Urothelium cell line (cell line): ENCODE results near the gene IL11.
"Not testable (repeated sequence)": the region's sequence is repeated elsewhere in the genome, so short reads cannot be mapped to it uniquely, and the experiment has no call there.

Experiments used
- DNase-seq: peaks from one replicate; pipeline ENCODE4 v3.0.0; 2011; ENCODE audit warnings: low spot score, mixed read lengths
- FAIRE-seq: peaks from 2 replicates; lab custom pipeline; 2011; peaks lifted over from hg19 to GRCh38; lab: Jason Lieb, UNC

The IL11 gene

DNA sequence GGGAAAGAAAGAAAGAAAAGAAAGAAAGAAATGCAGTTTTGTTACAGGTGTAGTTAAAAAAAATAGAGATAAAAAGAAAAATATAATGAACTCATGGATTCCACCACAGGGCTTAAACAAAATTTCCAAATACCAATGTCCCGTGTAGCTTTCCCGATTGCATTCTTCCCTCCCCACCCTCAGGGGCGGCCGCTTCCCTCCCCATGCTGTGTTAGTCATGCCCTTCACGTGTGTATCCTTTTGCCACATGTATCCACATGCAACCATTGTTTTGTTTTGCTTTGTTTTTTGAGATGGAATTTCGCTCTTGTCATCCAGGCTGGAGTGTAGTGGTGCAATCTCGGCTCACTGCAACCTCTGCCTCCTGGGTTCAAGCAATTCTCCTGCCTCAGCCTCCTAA is 34.2 kb downstream of the IL11 start:
- DNase-seq (no peak), FAIRE-seq (no peak)

DNA sequence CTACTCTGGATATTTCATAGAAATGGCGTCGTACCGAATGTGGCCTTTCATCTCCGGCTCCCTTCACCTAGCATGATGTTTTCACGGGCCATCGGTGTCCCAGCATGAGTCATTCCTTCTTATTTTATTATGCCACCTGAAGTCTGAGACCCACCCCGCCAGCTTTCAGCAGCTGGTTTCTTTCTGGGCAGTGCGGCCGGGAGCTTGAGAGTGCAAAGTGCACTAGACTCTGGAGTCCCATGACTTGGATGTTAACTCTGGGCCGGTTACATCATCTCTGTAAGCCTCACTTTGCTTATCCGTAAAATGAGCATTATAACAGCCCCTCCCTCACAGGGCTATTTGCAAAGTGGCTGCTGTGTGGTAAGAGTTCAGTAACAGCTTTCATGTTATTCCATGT is 36.4 kb downstream of the IL11 start:
- DNase-seq (no peak), FAIRE-seq (no peak)

DNA sequence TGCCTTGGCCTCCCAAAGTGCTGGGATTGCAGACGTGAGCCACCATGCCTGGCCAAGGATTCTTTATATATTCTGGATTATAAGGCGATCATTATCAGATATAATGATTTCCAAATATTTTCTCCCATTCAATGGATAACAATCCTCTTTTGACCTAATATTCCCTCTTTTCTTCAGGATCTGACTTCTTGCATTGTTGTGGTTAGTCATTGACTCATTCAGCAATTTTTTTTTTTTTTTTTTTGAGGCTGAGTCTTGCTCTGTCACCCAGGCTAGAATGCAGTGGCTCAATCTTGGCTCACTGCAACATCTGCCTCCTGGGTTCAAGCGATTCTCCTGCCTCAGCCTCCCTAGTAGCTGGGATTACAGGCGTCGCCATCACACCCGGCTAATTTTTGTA is 40.5 kb downstream of the IL11 start:
- not testable (repeated sequence) for DNase-seq, FAIRE-seq

DNA sequence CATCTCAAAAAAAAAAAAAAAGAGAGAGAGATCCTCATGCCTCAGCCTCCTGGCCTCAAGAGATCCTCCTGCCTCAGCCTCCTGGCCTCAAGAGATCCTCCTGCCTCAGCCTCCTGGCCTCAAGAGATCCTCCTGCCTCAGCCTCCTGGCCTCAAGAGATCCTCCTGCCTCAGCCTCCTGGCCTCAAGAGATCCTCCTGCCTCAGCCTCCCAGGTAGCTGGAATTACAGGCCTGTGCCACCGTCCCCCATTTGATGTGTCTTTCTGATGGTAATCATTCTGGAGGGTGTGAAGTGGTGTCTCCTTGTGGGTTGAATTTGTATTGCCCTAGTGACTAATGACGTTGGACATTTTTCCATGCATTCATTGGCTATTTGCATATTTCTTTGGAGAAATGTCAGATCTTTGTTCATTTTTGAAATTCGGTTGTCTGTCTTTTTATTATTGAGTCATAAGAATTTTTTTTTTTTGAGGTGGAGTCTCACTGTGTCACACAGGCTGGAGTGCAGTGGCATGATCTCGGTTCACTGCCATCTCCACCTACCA is 41.4 kb downstream of the IL11 start:
- DNase-seq, result peak; percentile 35
- FAIRE-seq, result not testable (repeated sequence)

DNA sequence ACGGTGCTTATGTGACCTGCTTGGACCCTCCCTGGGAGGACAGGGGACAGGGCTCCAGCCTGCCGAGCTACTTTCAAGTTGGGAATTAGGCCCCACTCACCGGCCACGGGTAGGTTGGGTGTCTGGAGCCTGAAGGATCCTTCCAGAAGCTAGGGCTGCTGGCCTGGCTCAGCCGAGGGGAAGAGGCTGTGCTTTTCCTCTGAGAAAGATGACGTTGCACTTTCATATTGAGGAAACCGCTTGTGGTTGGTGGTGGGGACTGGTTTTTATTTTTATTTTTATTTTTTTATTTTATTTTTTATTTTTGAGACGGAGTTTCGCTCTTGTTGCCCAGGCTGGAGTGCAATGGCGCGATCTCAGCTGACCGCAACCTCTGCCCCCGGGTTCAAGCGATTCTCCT is 45.1 kb downstream of the IL11 start, which contains the start of gene TMEM150B:
Gene TMEM150B (minus strand): TSS at position 170 of the 400 bp plus-strand sequence. CDS start 4,305 bp downstream, outside the sequence.
- DNase-seq (no peak), FAIRE-seq (no peak)

DNA sequence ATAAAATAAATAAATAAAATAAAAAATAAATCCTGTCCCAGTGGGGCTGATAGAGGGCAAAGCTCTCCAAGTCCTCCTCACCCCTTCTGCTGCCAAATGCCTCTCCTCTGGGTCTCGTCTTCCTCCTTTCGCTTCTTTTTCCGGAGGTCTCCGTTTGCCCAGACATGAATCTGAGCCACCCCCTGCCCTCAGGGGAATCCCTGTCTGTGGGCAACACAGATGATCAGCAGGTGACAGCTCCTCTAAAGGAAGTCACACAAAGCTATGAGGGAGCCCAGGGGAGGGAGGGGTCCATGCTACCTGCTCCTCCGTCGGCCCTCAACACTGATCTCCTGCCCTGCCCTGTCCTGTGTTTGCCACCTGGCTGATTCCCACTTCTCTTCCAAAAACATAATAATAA is 45.6 kb downstream of the IL11 start:
- FAIRE-seq (no peak), DNase-seq (no peak)

DNA sequence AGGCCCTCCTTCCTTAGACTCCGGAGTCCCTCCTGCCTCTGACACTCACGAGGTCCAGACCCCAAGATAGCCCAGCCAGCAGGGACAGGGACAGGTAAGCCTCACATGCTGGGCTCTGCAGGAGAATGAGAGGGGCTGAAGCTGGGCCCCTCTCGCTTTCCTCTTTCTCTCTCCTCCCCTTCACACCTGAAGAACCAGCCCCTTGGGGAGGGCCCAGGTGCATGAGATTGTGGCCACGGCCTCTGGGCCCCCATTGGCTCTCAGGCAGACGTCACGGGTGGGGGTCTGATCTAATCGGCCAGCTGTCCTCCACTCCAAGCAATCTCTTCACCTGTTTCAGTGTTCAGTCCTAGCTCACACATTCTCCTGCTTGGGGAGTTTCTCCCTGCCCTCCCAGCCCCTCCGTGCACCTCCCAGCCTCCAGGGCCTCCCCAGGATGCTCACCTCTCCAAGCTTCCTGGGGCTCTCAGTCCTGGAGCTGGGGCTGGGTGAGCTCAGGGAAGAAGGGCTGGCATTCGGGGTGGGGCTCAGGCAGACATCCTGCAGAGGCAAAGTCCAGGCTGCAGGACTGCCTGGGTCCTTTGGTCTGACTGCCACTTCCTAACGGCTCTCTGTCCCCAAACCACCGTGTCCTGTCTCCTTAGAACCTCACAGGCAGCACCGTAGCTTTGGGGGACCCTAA is 47.9 kb downstream of the IL11 start:
- DNase-seq (no peak), FAIRE-seq (no peak)

DNA sequence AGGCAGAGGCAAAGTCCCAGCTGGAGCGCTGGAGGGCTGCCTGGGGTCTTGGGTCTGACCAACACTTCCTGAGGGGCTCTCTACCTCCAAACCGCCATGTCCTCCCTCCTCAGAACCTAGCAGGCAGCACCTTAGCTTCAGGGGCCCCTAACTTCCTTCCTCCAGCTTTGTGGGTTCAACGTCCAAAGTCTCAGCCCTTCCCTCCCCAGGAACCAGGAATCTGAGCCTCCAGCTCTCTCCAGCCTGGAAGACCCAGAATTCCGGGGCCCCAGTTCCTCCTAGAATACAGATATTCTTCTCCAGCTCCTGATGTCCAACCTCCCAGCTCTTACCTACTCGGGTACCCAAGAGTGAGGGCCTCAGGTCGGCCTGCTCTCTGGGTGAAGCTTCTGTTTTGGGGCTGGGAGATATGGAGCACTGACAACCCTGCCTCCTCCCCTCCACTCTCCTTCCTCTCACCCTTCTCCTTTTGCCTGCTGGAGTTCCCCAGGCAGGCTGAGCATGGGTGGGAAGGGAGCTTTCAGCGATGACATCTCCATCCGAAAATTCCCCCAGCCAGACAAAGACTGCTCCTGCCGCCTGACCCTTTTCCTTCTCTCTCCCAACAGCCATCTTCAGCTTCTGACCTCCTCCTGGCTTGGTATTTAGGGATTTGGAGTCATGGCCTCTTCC is 48.7 kb downstream of the IL11 start:
- DNase-seq (no peak), FAIRE-seq (no peak)

DNA sequence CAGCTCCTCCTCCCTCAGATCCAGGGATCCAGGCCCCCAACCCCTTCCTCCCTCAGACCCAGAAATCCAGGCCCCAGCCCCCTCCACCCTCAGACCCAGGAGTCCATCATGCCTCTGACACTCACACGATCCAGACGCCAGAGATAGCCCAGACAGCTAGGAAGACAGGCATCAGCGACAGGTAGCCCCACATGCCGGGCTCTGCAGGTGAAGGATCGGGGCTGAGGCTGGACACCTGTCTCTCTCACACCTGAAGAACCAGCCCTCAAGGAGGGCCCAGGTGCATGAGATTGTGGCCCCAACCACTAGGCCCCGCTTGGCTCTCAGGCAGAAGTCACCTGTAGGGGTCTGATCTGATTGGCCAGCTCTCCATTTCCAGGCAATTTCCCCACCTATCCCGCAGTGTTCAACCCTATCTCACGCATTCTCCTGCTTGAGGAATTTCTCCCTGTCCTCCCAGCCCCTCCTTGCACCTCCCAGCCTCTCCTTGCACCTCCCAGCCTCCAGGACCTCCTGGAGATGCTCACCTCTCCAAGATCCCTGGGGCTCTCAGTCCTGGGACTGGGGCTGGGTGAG is 49.3 kb downstream of the IL11 start:
- DNase-seq (no peak), FAIRE-seq (no peak)

DNA sequence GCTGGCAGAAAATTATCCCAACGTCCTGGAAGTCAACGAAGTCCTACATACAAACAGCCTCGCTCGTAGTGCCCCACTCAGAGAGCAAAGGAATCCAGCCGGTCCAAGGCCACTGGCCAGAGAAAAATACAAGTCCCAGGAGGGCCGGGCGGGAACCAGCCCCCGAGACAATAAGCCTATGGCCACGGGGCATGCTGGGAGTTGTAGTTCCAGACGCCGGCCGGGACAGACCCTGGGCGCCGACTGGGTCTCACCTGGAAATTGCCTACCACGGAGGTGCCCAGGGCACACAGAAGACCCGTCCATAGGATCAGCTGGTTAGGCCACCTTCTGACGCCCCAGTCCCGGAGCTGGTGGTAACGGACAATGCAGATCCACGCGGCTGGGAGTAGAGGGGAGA is 50.5 kb downstream of the IL11 start:
- no peak for FAIRE-seq
- DNase-seq, result peak; percentile 67

DNA sequence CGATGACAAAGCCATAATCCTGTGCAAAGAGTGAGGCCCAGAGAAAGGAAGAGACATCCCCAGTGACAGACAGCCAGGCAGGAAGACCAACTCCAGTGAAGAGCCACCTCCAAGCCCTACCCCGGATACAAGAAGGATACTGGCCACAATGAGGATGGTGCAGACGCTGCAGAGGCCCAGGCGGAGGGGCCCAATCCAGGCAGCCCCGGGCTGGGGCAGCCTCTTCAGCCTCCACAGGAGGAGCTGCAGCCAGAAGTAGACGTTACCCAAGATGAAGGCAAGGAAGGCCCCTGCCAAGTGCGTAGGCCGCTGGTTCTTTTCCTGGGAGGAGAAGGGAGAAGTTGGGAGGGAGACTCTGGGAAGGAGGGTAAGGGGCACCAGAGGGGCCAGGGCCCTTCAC is 53.6 kb downstream of the IL11 start:
- DNase-seq, result no peak
- FAIRE-seq, result no peak

DNA sequence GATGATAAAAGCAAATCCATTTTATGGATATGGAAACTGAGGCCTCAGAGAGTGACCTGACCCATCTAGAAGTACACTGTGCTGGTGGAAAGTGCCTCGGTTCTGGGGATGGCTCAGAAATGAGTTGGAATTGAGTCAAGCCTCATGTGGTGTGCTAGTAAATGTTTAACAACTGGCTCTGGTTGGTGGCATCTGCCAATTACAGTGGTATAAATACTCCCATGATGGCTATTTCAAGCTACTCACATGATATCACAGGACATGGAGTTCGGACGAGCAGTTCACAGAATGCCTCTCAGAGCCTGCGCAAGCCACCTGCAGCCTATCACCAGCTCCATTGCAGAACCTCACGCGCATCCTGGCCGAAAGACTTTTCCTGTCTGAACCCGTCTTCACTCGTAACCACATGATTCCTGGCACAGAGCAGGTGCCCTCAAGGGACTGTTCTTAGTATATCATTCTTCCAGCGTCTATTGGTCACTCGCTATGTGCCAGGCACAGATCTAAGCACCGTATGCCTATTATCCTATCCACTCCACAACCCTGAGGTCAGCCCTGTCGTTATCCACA is 54.2 kb downstream of the IL11 start:
- no peak for DNase-seq
- no peak for FAIRE-seq

DNA sequence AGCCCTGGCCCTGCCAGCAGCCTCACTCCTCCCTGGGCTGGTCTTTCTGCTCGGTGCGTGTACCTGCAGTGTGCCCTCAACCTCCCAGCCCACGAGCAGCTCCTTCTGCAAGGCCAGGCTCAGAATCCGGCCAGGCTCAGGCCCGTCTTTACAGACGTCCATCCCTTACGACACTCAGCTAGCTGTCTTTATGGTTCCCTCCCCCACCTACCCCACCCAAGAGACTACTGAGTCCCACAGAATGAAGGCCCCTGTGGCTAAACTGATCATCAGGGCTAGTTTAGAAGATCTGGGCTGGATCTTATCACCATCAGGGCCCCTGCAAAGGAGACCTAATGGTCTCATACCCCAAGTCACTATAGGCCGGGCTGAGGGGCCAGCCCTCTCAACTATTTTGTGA is 55.9 kb downstream of the IL11 start:
- no peak for DNase-seq
- no peak for FAIRE-seq
